Measurements from ENCODE around the gene PSMA1.
"Not testable (repeated sequence)": the region's sequence is repeated elsewhere in the genome, so short reads cannot be mapped to it uniquely, and the experiment has no call there.

PSMA1 gene

DNA sequence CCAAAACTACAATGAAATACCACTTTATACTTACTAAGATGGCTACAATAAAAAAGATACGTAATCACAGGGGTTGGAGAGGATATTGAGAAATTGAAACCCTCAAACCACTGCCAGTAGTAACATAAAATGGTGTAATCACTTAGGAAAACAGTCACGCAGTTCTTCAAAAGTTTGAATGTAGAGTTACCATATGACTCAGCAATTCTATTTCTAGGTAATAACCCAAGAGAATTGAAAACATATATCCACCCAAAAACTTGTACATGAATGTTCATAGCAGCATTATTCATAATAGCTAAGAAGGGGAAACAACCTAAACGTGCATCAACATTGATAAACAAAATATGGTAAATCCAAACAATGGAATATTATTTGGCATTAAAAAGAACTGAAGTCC is 24.4 kb upstream of the PSMA1 start:
- H3K27ac ChIP-seq (ENCODE audit: low read depth, low read length), result no peak overlapping the region
- H3K36me3 ChIP-seq (ENCODE audit: control insufficient read depth, insufficient read depth, low read length), result peaks cover 3% of the 10 kb centered on the region
- peaks cover 6% of the 10 kb centered on the region for H3K4me1 ChIP-seq (ENCODE audit: control insufficient read depth, insufficient read depth, low read length)
- no peaks in the 10 kb centered on the region for H3K27me3 ChIP-seq (ENCODE audit: control insufficient read depth, insufficient read depth, low read length)
- H3K9ac ChIP-seq (ENCODE audit: low read length), result no peak overlapping the region
- H3K4me3 ChIP-seq (ENCODE audit: low read length), result no peak overlapping the region

DNA sequence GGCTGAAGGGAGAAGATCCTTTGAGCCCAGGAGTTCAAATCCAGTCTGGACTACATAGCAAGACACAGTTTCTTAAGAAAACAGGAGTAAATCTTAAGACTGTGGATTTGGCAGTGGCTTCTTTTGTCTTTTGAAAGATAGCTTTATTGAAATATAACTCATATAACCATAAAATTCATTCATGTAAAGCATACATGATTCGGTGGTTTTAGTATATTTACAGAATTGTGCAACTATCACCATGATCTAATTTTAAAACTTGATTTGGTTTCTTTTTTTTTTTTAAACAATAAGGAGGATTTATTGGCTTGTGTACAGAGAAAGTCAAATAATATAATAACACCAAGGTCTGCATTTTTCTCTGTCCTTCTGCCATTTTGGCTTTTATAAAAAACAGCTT is 23.1 kb upstream of the PSMA1 start:
- H3K27me3 ChIP-seq (ENCODE audit: control insufficient read depth, insufficient read depth, low read length), result no peaks in the 10 kb centered on the region
- H3K4me1 ChIP-seq (ENCODE audit: control insufficient read depth, insufficient read depth, low read length), result peaks cover 13% of the 10 kb centered on the region
- no peak overlapping the region for H3K27ac ChIP-seq (ENCODE audit: low read depth, low read length)
- H3K4me3 ChIP-seq (ENCODE audit: low read length), result no peak overlapping the region
- no peak overlapping the region for H3K9ac ChIP-seq (ENCODE audit: low read length)
- peaks cover 3% of the 10 kb centered on the region for H3K36me3 ChIP-seq (ENCODE audit: control insufficient read depth, insufficient read depth, low read length)

DNA sequence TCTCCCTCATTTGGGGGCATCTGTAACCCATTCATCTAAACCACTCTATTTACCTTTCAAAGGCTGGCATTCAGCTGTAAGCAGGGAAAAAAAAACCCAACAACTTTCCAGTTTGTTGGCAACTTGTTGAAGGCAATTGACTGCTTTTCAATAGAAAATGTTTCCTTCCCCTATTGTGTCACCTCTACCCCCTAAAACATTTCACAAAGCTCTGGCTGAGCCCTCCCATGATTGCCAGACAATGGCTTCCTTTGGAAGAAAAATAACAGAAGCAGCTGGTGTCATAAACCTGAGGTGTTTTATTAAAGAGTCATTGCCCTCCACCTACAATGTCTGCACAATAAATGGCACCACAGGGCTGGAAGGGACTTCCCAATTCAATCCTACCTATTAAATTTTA is 22.1 kb upstream of the PSMA1 start:
- H3K27ac ChIP-seq (ENCODE audit: low read depth, low read length), result no peak overlapping the region
- H3K36me3 ChIP-seq (ENCODE audit: control insufficient read depth, insufficient read depth, low read length), result peaks cover 3% of the 10 kb centered on the region
- H3K9ac ChIP-seq (ENCODE audit: low read length), result no peak overlapping the region
- no peaks in the 10 kb centered on the region for H3K27me3 ChIP-seq (ENCODE audit: control insufficient read depth, insufficient read depth, low read length)
- H3K4me1 ChIP-seq (ENCODE audit: control insufficient read depth, insufficient read depth, low read length), result peaks cover 16% of the 10 kb centered on the region
- no peak overlapping the region for H3K4me3 ChIP-seq (ENCODE audit: low read length)

DNA sequence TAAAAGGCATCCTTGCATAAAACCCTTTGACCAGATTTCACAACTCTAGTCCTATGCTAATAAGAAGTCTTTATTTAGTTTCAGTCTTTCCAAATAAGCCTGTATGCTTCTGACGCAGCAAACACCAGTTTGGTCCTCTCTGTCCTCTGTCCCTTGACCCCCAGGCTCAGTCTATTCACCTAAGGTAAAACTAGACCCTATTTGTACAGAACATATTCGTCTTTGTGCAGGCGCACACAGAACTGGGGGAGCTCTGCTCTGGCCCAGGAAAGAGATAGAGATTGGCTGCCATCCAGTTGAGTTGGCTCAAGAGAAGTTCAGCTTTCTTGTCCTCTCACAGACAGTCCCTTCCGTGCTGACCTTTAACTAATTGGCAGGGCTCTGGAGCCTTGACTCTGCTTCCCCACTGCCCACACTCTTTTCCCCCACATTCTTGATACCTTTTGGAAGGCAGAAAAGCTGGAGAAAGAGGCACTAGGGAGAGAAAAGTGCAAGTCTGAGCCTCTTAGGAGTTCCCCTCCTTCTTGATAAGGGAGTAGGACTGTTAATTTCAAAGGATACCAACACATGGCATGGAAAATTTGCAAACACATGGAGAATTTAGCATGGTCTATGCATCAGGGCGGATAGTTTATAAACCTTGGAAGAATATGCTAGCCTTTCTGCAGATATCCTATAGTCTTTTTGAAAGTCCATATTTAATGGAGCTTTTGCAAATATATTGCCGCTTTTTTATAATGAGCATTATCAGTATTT is 21.2 kb upstream of the PSMA1 start:
- Histone ChIP-seq H3K4me1 (ENCODE audit: control insufficient read depth, insufficient read depth, low read length) (peaks cover 16% of the 10 kb centered on the region), H3K36me3 (ENCODE audit: control insufficient read depth, insufficient read depth, low read length) (peaks cover 3% of the 10 kb centered on the region), H3K27me3 (ENCODE audit: control insufficient read depth, insufficient read depth, low read length) (no peaks in the 10 kb centered on the region), H3K4me3 (ENCODE audit: low read length) (peak overlapping the region; percentile 8), H3K27ac (ENCODE audit: low read depth, low read length) (peak overlapping the region; percentile 51), H3K9ac (ENCODE audit: low read length) (no peak overlapping the region)

DNA sequence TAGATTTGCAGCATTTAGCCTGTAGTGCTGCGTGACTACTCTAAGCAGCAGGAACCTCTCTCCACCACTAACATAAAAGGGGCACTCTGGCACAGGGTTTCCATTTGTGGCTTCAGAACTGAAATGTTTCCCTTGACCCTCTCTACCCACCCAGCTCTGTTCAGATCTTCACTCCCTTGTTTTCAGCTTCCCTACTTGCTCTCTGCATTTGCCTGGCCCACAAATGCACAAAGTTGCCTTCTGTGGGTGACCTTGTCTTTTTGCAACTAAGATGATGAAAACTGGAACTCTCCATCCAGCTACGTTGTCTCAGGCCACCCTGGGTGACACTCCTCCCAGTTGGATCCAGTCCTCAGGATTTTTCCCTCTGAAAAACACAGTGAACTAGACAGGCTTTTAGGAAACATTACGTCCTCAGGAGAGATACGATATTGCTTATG is 19.8 kb upstream of the PSMA1 start:
- no peak overlapping the region for H3K9ac ChIP-seq (ENCODE audit: low read length)
- no peaks in the 10 kb centered on the region for H3K27me3 ChIP-seq (ENCODE audit: control insufficient read depth, insufficient read depth, low read length)
- no peak overlapping the region for H3K4me3 ChIP-seq (ENCODE audit: low read length)
- H3K4me1 ChIP-seq (ENCODE audit: control insufficient read depth, insufficient read depth, low read length), result peaks cover 16% of the 10 kb centered on the region
- H3K27ac ChIP-seq (ENCODE audit: low read depth, low read length), result peak overlapping the region; percentile 21
- peaks cover 3% of the 10 kb centered on the region for H3K36me3 ChIP-seq (ENCODE audit: control insufficient read depth, insufficient read depth, low read length)

DNA sequence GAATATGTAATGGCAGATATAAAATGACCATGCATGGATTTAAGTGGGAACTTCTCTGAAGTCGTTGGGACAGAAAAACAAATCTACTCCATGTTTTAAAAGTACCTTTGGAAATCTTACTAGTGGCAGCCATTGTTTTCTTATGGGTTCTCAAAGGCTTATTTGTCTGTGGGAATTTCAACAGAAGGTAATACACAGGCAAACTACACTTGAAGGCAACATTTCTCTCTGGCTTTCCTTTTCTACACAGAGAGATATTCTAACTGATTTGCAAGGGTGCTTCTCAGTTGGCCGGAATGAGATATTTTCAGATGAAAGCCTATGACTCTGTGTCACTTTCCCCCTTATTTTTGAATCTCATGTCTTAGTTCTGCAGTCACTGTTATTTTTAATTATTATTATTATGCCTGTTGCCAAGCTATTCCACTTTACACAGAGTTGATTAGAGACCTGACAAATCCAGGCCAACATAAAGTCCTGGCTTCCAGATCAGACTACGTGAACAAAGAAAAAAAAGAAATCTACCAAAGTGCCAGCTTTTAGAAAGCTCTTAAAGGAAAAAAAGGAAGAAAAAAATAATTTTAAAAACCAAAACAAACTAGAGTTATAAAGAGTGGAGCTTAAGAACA is 18.9 kb upstream of the PSMA1 start:
- no peak overlapping the region for H3K9ac ChIP-seq (ENCODE audit: low read length)
- no peaks in the 10 kb centered on the region for H3K27me3 ChIP-seq (ENCODE audit: control insufficient read depth, insufficient read depth, low read length)
- H3K36me3 ChIP-seq (ENCODE audit: control insufficient read depth, insufficient read depth, low read length), result peaks cover 3% of the 10 kb centered on the region
- no peak overlapping the region for H3K4me3 ChIP-seq (ENCODE audit: low read length)
- peaks cover 16% of the 10 kb centered on the region for H3K4me1 ChIP-seq (ENCODE audit: control insufficient read depth, insufficient read depth, low read length)
- H3K27ac ChIP-seq (ENCODE audit: low read depth, low read length), result peak overlapping the region; percentile 41

DNA sequence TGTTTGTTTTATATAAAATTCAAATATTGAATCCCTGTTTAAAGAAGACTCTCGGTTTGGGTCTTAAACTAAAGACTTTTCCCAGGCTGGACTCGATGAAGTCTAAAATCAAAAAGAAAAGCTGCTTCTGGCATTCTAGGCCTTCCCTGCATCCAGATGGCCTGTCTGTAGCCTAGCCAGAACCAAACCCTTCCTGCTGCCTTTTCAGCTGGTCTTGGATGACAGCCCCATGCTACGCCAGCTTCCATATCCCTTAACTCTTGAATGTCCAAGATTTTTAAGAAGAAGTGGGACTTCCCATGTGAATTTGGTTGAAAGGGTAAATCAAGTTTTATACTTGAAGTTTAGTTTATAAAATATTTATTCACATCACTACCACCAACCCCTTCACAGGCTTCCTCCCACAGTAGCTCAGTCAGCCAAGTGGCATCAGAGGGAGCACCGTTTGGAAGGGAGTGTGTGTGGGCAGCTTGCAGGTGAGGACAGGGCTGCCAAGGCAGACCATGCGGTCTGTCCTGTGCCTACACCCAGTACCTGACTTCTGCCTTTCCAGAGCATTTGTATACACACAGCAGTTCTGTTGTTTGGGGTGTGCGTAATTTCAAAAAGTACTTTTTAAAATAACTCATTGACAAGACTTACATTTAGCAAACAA is 18.2 kb upstream of the PSMA1 start:
- no peak overlapping the region for H3K9ac ChIP-seq (ENCODE audit: low read length)
- H3K36me3 ChIP-seq (ENCODE audit: control insufficient read depth, insufficient read depth, low read length), result peaks cover 3% of the 10 kb centered on the region
- no peaks in the 10 kb centered on the region for H3K27me3 ChIP-seq (ENCODE audit: control insufficient read depth, insufficient read depth, low read length)
- peak overlapping the region; percentile 51 for H3K27ac ChIP-seq (ENCODE audit: low read depth, low read length)
- H3K4me3 ChIP-seq (ENCODE audit: low read length), result no peak overlapping the region
- H3K4me1 ChIP-seq (ENCODE audit: control insufficient read depth, insufficient read depth, low read length), result peaks cover 16% of the 10 kb centered on the region

DNA sequence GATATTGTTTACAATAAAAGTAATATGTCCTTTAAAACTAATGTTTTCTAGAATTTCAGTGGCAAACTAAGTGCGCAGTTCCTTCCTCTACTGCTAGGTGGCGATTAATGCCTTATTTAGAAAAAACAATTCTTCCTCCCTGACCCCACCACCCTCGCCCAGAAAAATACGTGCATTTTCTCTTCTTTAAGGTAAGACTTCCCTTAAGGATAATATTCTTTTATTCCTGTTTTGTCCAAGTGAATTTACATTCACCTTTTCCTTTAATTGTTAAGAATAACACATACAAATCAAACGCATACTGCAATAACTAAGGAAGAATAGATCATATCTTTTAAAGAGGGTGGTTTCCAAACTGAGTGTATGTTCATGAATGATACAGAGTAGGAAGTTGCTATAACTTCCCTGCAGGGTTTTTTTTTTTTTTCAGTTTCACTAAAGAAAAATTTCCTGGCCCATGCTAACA is 17.0 kb upstream of the PSMA1 start:
- H3K36me3 ChIP-seq (ENCODE audit: control insufficient read depth, insufficient read depth, low read length), result peaks cover 3% of the 10 kb centered on the region
- H3K9ac ChIP-seq (ENCODE audit: low read length), result no peak overlapping the region
- H3K4me1 ChIP-seq (ENCODE audit: control insufficient read depth, insufficient read depth, low read length), result peaks cover 16% of the 10 kb centered on the region
- H3K27ac ChIP-seq (ENCODE audit: low read depth, low read length), result no peak overlapping the region
- no peak overlapping the region for H3K4me3 ChIP-seq (ENCODE audit: low read length)
- H3K27me3 ChIP-seq (ENCODE audit: control insufficient read depth, insufficient read depth, low read length), result no peaks in the 10 kb centered on the region

DNA sequence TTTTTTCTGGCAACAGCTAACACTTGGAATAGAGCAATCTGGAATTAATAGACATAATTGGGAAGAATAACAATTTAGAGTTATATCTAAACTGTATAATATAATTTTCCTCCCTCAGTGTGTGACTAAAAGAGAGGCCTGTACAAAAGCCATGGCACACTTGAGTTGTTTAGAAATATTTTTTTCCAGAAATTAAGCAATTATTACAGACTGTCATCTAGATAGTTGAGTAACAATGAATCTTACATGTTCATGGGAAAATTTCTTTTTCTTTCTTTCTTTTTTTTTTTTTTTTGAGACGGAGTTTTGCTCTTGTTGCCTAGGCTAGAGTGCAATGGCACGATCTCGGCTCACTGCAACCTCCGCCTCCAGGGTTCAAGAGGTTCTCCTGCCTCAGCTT is 15.0 kb upstream of the PSMA1 start:
- H3K27me3 ChIP-seq (ENCODE audit: control insufficient read depth, insufficient read depth, low read length); H3K4me1 ChIP-seq (ENCODE audit: control insufficient read depth, insufficient read depth, low read length); H3K9ac ChIP-seq (ENCODE audit: low read length); H3K36me3 ChIP-seq (ENCODE audit: control insufficient read depth, insufficient read depth, low read length); H3K4me3 ChIP-seq (ENCODE audit: low read length); H3K27ac ChIP-seq (ENCODE audit: low read depth, low read length): not testable (repeated sequence)

DNA sequence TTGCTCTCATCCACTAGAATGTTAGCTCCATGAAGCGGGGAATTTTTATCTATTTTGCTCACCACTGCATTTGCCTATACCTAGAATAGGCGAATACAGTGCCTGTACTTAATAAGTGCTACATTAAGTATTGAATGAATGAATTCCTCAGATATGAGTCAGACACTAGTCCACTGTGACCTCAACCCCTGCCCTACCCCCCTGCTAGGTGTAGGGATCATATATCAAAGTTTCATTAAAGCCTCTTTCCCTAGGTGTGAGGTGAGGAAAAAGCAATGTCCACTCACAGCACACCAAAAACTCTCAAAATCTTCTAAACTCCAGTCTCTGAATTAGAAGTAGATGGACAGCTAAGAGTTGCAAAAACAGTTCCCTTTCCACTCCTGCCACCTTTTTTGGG is 9.8 kb upstream of the PSMA1 start:
- H3K4me3 ChIP-seq (ENCODE audit: low read length), result no peak overlapping the region
- H3K9ac ChIP-seq (ENCODE audit: low read length), result no peak overlapping the region
- no peaks in the 10 kb centered on the region for H3K36me3 ChIP-seq (ENCODE audit: control insufficient read depth, insufficient read depth, low read length)
- H3K27ac ChIP-seq (ENCODE audit: low read depth, low read length), result no peak overlapping the region
- H3K4me1 ChIP-seq (ENCODE audit: control insufficient read depth, insufficient read depth, low read length), result no peaks in the 10 kb centered on the region
- H3K27me3 ChIP-seq (ENCODE audit: control insufficient read depth, insufficient read depth, low read length), result no peaks in the 10 kb centered on the region

DNA sequence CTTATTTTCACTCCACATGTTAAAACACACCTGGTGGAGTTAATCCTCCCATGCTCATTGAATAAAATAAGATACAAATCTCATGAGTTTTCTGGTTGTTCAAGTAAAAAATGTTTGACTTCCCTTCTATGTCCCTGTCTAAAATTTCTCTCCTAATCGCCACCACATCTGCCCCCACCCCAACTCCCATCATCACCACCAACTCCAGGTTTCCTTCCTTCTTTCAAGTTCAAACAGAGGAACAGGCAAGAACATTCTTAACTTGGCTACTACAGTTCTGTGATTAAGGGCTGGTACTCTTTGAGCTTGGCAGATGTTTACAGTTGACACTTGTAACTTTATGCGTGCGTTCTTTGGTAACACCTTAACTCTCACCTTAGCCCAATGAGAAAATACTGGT is 9.1 kb upstream of the PSMA1 start:
- H3K27me3 ChIP-seq (ENCODE audit: control insufficient read depth, insufficient read depth, low read length), result no peaks in the 10 kb centered on the region
- H3K4me1 ChIP-seq (ENCODE audit: control insufficient read depth, insufficient read depth, low read length), result no peaks in the 10 kb centered on the region
- H3K36me3 ChIP-seq (ENCODE audit: control insufficient read depth, insufficient read depth, low read length), result no peaks in the 10 kb centered on the region
- H3K9ac ChIP-seq (ENCODE audit: low read length), result no peak overlapping the region
- H3K4me3 ChIP-seq (ENCODE audit: low read length), result no peak overlapping the region
- no peak overlapping the region for H3K27ac ChIP-seq (ENCODE audit: low read depth, low read length)

DNA sequence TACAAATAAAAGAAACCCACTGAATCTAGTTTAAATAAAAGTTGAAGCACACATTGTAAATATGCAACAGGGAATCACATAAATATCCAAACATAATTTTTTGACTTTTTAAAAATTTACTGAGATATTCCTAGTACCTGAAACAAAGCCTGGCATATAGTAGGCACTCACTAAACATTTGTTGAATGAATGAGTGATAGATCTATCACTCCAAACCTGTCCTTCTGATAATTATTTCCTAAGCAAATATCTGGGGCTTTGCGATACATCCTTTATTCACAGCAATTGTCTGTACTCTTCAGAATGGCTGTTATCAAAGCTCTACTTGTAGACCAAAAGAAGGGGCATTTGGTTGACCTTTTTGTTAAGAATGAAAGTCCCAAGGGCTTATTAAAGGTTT is 2.6 kb upstream of the PSMA1 start:
- Histone ChIP-seq H3K36me3 (ENCODE audit: control insufficient read depth, insufficient read depth, low read length) (no peaks in the 10 kb centered on the region), H3K4me3 (ENCODE audit: low read length) (no peak overlapping the region), H3K27ac (ENCODE audit: low read depth, low read length) (no peak overlapping the region), H3K9ac (ENCODE audit: low read length) (no peak overlapping the region), H3K27me3 (ENCODE audit: control insufficient read depth, insufficient read depth, low read length) (no peaks in the 10 kb centered on the region), H3K4me1 (ENCODE audit: control insufficient read depth, insufficient read depth, low read length) (peaks cover 11% of the 10 kb centered on the region)
